Stimulated activated CD8-positive, alpha-beta memory T cell treated with anti-CD3 and anti-CD28 coated beads, Interleukin-2, amount 100 ng/mL, for 1 hour (primary cell): ENCODE measurements around the gene ECPAS.
"Not testable (repeated sequence)": the region's sequence is repeated elsewhere in the genome, so short reads cannot be mapped to it uniquely, and the experiment has no call there.

Experiments
- DNase-seq, 2 donors: peaks; one replicate each; pipeline ENCODE4 v3.0.0-alpha.2; 2020; ENCODE audit warnings: low read depth in 2 of 2

The ECPAS gene

DNA sequence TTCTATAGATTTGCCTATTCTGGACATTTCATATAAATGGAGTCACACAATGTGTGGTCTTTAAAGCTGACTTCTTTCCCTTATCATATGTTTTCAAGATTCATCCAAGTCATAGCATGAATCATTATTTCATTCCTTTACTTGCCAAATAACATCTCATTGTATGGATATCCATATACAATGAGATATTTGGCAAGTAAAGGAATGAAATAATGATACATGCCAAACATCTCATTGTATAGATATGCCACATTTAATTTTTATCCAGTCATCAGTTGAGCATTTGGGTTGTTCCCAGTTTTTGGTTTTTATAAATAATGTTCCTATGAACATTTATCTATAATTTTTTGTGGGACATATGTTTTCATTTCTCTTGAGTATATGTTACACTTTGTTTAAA, 133.6 kb downstream of the ECPAS start:
- DNase-seq = no peak

- DNase-seq = no peak
Measured at GRCh38 chr9:111349766-111350165, 134.4 kb downstream of the ECPAS start.

DNA sequence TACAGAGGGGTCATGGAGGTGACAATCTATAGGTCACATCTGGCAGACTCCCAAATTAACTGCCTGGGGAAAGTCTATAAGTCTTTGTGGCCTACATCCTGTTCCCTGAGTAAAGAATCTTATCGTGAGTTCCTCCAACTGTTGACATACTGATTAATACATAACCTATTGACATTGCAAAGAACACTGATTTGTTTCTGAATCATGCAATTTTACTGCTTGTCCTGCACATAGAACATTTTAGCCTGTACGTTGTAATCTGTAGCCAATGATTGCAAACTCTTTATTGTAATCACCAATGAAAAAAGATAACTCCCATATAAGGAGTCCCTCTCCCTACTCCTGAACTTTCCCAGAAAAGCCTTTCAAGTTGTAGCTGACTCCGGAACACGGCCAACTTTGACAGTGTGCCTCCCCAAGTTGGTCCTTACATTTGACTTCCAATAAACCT, 135.3 kb downstream of the ECPAS start:
- DNase-seq = no peak

DNA sequence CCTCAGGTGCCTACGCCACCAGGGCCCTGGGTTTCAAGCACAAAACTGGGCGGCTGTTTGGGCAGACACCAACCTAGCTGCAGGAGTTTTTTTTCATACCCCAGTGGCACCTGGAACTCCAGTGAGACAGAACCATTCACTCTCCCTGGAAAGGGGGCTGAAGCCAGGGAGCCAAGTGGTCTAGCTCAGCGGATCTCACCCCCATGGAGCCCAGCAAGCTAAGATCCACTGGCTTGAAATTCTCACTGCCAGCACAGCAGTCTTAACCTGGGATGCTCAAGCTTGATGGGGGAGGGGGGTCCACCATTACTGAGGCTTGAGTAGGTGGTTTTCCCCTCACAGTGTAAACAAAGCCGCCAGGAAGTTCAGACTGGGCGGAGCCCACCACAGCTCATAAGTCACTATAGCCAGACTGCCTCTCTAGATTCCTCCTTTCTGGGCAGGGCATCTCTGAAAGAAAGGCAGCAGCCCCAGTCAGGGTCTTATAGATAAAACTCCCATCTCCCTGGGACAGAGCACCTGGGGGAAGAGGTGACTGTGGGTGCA, 149.8 kb downstream of the ECPAS start:
- not testable (repeated sequence) for DNase-seq

- no peak for DNase-seq
Measured at GRCh38 chr9:111330124-111330523, 154.1 kb downstream of the ECPAS start, which contains the start of gene OR2K2. OR2K2 (minus strand) TSS chr9:111330224; CDS start chr9:111328433, 1,791 bp downstream.

DNA sequence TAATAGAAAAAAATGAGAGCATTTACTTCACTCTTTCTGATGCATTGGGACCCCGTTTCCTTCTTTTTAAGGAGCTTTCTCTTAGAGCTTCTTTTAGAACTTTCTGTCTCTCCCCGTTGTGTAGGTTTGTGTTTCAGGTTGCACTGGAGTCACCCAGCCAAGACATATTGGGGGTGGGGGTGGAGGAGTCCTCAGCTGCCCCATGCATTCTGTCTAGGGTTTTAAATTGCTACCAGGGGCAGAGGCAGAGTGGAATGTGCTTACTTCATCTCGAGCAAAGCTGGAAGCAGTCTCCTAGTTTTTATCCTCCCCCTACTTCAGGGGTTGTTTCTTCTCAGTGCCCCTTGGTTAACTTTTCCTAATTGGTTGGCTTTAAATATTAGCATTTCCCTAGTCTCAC, 163.6 kb downstream of the ECPAS start:
- no peak for DNase-seq

DNA sequence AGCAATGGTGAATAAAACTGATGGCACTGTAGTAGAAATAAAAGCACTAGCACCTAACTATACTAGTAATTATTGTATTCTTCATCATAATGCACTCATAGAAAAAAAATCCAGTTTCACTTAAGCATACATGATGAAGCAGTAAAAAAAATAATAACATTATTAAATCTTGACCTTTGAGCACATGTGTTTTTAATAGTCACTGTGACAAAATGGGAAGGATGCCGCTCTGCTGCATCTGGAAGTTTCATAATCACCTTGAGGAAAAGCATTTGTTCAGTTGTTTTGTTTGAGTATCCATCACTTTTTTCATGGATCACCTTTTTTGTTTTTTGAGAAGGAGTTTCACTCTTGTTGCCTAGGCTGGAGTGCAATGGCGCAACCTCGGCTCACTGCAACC, 167.4 kb downstream of the ECPAS start:
- DNase-seq = no peak
